Measurements from ENCODE around the gene CDC20B.

CDC20B gene, protein sequence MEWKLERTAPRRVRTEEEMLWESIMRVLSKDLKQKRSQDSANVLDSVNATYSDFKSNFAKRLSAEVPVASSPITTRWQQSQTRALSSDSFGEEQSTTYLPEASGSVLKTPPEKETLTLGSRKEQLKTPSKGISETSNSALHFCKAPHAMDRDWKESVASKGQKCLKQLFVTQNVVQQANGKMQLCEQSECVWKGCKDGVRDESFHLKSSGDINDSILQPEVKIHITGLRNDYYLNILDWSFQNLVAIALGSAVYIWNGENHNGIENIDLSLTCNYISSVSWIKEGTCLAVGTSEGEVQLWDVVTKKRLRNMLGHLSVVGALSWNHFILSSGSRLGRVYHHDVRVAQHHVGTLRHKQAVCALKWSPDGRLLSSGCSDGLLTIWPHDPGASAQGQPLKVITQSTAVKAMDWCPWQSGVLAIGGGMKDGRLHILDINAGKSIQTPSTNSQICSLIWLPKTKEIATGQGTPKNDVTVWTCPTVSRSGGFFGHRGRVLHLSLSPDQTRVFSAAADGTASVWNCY

DNA sequence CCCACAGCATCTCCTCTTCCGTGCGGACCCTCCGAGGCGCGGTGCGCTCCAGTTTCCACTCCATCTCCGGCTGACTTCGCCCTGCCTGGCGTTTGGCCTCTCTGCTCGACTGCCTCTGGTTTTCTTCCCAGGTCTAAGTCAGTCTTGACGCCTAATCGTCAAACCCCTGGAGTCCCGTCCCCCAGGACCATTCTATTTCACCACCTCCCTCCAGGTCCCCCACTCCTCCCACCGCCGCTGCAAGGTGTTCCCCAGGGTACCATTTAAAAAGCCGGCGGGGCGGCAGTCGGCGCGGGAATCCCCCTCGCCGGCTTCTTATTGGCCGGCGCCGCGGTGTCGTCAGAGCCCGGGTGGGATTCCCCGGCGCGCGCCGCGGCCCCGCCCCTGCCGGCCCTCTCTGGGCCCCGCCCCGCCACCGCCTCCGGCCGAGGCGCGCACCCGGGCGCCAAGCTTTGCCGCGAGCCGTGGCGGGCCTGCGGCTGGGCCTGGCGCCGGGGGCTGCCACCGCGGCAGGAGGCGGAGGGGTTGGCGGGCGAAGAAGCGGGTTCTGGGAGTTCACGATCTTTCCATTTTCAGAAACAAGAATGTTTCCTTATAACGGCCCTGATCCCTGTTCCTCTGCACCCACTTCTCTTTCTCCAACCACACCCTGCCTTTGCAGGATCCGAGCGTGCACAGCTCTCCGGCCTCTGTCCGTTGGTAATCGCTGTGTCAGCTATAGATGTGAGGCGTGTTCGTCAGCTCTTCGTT is at the start of gene CDC20B:
CDC20B (minus strand) TSS at position 241 of the 750 bp plus-strand sequence; CDS start at position 64, 177 bp downstream.
- H3K4me1 ChIP-seq (ENCODE audit: insufficient read depth, low read length): peaks cover 22% of the 10 kb centered on the region
- H3K36me3 ChIP-seq (ENCODE audit: insufficient read depth, low read length): no peaks in the 10 kb centered on the region
- peak within 1 kb of the TSS; percentile 77 for H2AFZ ChIP-seq (ENCODE audit: low read depth, low read length)
- H3K27me3 ChIP-seq (ENCODE audit: insufficient read depth, low read length): peaks cover 31% of the 10 kb centered on the region
- H3K9me3 ChIP-seq (ENCODE audit: low read length): no peaks in the 10 kb centered on the region
- peak within 1 kb of the TSS; percentile 64 for H3K4me3 ChIP-seq (ENCODE audit: low read length)

DNA sequence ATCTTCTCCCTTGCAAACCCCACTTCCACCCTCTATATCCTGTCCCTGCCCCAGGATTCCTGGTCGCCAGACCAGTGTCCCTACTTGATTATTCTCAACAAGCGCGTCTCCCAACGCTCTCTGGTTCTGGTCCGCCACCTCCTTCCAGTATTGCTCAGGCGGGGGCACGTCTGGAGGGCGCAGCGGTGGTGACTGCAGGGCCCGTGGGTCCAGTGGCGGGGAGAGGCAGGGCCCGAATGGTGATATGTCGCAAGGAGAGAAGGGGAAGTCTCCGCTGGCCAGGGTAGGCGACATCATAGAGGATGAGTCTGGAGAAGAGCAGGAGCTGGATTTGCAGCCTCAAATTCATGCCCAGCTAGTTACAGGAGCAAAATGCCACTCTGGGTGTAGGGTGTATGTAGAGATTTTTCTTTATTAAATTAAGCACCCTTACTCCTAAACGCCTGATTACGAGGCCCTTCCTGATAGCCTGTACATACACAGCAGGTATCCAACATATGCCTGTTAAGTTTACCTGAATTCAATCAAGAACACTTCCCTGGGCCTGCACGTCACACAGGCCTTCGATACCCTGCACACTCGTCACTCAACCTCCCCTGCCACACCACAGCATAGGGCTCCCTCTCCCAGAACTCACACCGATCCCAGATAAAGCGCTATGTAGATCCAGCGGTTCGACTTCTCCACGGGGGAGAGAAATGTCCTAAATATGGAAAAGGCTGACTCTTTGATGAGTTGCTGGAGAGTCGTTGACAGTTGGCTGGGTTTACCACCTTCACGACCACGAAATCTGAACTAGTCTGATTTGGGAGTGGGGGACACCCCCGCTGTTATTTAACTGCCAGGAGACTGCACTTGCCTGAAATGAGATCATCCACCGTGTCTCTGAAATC is 49.4 kb upstream of the CDC20B start:
- Histone ChIP-seq H3K27me3 (ENCODE audit: insufficient read depth, low read length) (peaks cover 87% of the 10 kb centered on the region), H3K36me3 (ENCODE audit: insufficient read depth, low read length) (no peaks in the 10 kb centered on the region), H3K9me3 (ENCODE audit: low read length) (peaks cover 9% of the 10 kb centered on the region), H3K4me3 (ENCODE audit: low read length) (no peak overlapping the region), H3K4me1 (ENCODE audit: insufficient read depth, low read length) (peaks cover 3% of the 10 kb centered on the region), H2AFZ (ENCODE audit: low read depth, low read length) (no peak overlapping the region)

DNA sequence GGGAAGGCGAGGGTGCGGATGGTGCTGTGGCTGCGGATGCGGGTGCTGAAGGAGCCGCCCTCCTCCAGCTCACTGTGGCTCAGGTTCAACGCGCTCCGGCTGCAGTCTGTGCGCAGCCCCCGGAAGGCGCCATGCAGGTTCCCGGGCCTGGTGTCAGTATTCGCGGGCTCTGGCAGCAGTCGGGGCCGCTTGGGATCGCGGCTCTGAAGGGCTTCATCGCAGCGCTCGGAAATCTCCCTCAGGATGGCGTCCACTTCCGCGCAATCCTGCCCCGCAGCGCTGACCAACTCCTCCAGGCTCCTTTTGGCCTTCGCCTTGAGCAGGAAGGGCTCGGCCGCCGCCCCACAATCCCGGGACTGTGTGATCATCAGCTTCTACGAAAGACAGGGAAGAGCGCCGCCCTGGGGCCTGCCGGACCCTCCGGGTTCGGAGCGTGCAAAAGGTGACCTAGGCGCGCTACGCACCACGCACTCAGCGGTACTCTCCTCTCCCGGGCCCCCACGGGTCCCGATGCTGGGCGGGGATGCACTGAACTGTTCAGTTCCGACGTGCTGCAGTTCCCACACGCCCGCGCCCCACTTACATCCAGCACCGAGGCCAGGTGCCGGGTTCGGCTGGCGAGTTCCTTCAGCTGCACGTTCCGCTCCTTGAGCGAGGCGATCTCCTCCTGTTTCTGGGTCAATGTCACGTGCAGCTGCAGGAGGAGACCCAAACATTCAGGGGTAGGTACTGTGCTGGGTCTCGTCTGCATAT is 47.6 kb upstream of the CDC20B start:
- peak overlapping the region; percentile 8 for H2AFZ ChIP-seq (ENCODE audit: low read depth, low read length)
- H3K4me1 ChIP-seq (ENCODE audit: insufficient read depth, low read length): peaks cover 2% of the 10 kb centered on the region
- H3K4me3 ChIP-seq (ENCODE audit: low read length): peak overlapping the region; percentile 25
- H3K9me3 ChIP-seq (ENCODE audit: low read length): peaks cover 9% of the 10 kb centered on the region
- peaks cover 70% of the 10 kb centered on the region for H3K27me3 ChIP-seq (ENCODE audit: insufficient read depth, low read length)
- H3K36me3 ChIP-seq (ENCODE audit: insufficient read depth, low read length): no peaks in the 10 kb centered on the region

DNA sequence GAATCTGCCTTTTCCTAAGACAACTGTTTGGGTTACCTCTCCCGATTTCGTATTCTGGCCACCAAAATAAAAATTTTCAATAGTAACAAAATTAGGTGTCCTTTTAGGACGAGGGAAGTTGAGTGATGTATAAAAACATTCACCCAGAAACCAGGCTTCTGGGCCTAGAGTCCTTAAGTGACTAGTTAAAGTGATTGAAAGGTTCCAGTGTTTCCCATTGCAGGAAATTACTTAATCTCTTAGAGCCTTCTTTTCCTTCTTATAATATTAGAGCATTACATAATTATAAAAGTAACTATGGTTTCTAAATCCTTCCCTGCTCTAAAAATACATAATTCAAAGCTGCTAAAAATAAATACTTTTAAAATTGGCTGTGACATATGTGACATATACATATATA is 46.8 kb upstream of the CDC20B start:
- H3K36me3 ChIP-seq (ENCODE audit: insufficient read depth, low read length): no peaks in the 10 kb centered on the region
- H2AFZ ChIP-seq (ENCODE audit: low read depth, low read length): no peak overlapping the region
- peaks cover 2% of the 10 kb centered on the region for H3K4me1 ChIP-seq (ENCODE audit: insufficient read depth, low read length)
- peaks cover 62% of the 10 kb centered on the region for H3K27me3 ChIP-seq (ENCODE audit: insufficient read depth, low read length)
- peaks cover 9% of the 10 kb centered on the region for H3K9me3 ChIP-seq (ENCODE audit: low read length)
- H3K4me3 ChIP-seq (ENCODE audit: low read length): no peak overlapping the region

DNA sequence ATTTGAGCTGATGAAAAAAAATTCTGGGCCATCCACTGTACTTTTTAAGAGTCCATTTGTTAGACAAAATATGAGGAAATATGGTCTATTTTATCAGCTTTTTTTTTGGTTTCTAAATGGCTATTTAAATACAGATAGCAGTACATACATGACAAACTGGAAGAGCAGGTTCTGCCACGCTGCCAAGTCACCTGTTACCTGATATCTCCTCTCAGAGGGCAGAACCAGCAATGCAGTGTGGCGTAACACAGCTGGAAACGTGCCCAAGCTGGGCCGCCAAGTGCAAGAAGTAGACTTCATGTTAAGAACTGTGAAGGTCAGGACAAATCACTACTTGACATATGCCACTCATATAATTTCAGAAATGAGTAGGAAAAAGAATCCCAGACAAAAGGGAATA is 46.0 kb upstream of the CDC20B start:
- Histone ChIP-seq H3K9me3 (ENCODE audit: low read length) (peaks cover 9% of the 10 kb centered on the region), H3K4me3 (ENCODE audit: low read length) (no peak overlapping the region), H3K27me3 (ENCODE audit: insufficient read depth, low read length) (peaks cover 61% of the 10 kb centered on the region), H2AFZ (ENCODE audit: low read depth, low read length) (no peak overlapping the region), H3K36me3 (ENCODE audit: insufficient read depth, low read length) (no peaks in the 10 kb centered on the region), H3K4me1 (ENCODE audit: insufficient read depth, low read length) (peaks cover 2% of the 10 kb centered on the region)

DNA sequence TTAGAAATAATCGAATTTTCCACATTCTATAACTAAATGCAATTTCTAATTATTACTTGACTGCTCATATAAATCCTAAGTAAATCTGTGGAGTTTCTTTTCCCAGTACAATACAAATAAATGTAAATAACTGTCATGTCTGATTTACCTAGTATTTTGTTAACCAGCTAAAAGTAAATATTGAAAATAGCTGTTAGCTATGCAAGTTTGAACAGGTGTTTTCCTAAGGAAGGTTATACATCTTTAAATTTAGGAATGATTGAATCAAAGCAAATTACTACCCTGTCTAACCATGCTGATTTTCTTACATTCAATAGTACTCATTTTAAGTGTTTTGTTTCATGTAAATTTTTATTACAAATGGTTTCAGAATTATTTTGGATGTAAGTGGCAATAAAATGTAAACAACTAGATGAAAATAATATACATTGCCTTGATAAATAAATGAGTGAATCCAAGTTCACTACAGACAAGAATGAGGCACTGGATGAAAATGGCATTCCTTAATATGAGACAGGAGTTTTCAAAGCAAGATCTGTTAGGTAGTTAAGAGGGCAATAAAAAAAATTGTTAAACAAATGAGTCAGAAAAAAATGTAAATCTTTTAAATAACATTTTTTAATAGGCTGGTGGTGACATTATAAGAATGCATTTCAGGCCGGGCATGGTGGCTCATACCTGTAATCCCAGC is 38.4 kb upstream of the CDC20B start:
- Histone ChIP-seq H3K27me3 (ENCODE audit: insufficient read depth, low read length) (peaks cover 16% of the 10 kb centered on the region), H3K36me3 (ENCODE audit: insufficient read depth, low read length) (no peaks in the 10 kb centered on the region), H3K4me1 (ENCODE audit: insufficient read depth, low read length) (no peaks in the 10 kb centered on the region), H3K4me3 (ENCODE audit: low read length) (no peak overlapping the region), H3K9me3 (ENCODE audit: low read length) (no peaks in the 10 kb centered on the region), H2AFZ (ENCODE audit: low read depth, low read length) (no peak overlapping the region)

DNA sequence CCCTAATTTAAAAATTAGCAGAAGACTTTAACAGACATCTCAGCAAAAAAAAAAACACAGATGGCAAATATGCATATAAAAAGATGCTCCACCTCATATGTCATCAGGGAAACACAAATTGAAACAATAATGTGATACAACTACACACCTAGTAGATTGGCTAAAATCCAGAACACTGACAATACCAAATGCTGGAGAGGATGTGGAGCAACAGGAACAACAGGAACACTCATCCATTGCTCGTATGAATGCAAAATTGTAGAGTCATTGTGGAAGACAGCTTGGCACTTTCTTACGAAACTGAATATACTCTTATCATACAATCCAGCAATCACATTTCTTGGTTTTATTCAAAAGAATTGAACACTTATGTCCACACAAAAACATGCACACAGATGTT is 32.0 kb upstream of the CDC20B start:
- H3K36me3 ChIP-seq (ENCODE audit: insufficient read depth, low read length): no peaks in the 10 kb centered on the region
- no peak overlapping the region for H3K4me3 ChIP-seq (ENCODE audit: low read length)
- peaks cover 5% of the 10 kb centered on the region for H3K27me3 ChIP-seq (ENCODE audit: insufficient read depth, low read length)
- H3K9me3 ChIP-seq (ENCODE audit: low read length): no peaks in the 10 kb centered on the region
- no peaks in the 10 kb centered on the region for H3K4me1 ChIP-seq (ENCODE audit: insufficient read depth, low read length)
- H2AFZ ChIP-seq (ENCODE audit: low read depth, low read length): no peak overlapping the region

DNA sequence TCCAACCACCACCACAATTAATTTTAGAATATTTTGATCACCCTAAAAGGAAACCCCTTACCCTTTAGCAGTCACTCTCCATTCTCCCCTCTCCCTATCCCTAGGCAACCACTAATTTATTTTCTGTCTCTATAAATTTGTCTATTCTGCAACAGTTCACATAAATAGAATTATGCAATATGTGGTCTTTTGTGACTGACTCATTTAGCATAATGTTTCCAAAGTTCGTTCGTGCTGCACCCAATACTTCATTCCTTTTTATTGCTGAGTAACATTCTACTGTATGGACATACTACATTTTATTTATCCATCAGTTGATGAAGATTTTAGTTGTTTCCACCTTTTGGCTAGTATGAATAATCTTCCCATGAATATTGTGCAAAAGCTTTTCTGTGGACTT is 18.2 kb upstream of the CDC20B start:
- Histone ChIP-seq H3K4me3 (ENCODE audit: low read length) (no peak overlapping the region), H3K4me1 (ENCODE audit: insufficient read depth, low read length) (no peaks in the 10 kb centered on the region), H2AFZ (ENCODE audit: low read depth, low read length) (no peak overlapping the region), H3K27me3 (ENCODE audit: insufficient read depth, low read length) (peaks cover 30% of the 10 kb centered on the region), H3K9me3 (ENCODE audit: low read length) (no peaks in the 10 kb centered on the region), H3K36me3 (ENCODE audit: insufficient read depth, low read length) (no peaks in the 10 kb centered on the region)

DNA sequence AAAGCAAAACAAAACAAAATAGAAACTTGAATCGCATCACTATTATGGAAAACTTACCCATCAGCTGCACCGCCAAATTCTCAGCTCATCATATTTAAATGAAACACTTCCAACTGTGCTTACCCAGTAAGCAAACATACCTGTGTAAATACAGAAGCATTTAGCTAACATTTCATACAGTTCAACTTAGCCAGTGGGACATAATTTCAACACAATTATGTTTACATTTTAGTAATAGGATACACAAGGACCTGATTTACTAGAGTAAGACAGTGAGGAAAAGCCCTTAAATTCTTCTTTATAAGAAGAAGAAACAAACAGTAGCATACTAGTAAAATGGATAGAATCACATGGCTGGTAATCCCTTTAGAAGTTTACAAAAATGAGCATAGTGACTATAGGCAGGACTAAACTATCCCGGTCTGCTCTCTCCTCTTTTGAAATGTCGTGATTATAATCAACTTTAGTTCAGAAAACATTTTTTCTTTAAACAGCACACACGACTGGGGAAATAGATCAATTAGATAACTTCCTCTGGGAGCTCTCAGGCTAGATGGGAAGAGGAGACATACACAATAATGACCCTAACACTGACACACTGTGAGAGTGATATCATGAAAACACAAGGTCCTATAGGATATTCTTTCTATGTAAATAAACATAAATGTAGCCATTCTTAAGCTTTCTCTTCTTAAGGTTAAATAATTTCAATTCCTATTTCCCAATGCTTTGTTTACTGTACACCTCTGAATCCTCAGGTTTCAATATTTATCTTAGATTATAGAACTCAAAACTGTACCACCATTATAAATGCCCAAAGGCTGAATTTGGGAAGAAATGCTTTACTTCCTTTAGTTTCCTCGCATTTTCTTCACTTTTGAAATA is 15.9 kb upstream of the CDC20B start:
- Histone ChIP-seq H3K4me1 (ENCODE audit: insufficient read depth, low read length) (no peaks in the 10 kb centered on the region), H3K4me3 (ENCODE audit: low read length) (no peak overlapping the region), H3K36me3 (ENCODE audit: insufficient read depth, low read length) (no peaks in the 10 kb centered on the region), H2AFZ (ENCODE audit: low read depth, low read length) (no peak overlapping the region), H3K9me3 (ENCODE audit: low read length) (no peaks in the 10 kb centered on the region), H3K27me3 (ENCODE audit: insufficient read depth, low read length) (peaks cover 30% of the 10 kb centered on the region)

DNA sequence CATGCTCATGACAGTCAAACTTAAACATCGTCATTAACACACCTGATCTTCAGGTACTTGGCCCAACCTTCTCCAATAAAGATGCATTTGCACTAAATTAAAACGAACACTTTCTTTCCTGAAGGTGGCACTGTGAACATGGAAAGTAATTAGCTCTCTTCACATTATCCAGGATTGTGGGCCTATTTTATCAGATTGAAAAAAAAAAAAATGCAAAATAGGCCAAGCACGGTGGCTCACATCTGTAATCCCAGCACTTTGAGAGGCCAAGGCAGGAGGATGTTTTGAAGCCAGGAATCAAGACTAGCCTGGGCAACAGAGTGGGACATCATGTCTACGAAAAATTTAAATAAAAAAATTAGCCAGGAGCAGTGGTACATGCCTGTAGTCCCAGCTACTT is 14.4 kb upstream of the CDC20B start:
- Histone ChIP-seq H3K36me3 (ENCODE audit: insufficient read depth, low read length) (no peaks in the 10 kb centered on the region), H3K4me3 (ENCODE audit: low read length) (no peak overlapping the region), H3K9me3 (ENCODE audit: low read length) (no peaks in the 10 kb centered on the region), H3K27me3 (ENCODE audit: insufficient read depth, low read length) (peaks cover 27% of the 10 kb centered on the region), H3K4me1 (ENCODE audit: insufficient read depth, low read length) (no peaks in the 10 kb centered on the region), H2AFZ (ENCODE audit: low read depth, low read length) (no peak overlapping the region)

DNA sequence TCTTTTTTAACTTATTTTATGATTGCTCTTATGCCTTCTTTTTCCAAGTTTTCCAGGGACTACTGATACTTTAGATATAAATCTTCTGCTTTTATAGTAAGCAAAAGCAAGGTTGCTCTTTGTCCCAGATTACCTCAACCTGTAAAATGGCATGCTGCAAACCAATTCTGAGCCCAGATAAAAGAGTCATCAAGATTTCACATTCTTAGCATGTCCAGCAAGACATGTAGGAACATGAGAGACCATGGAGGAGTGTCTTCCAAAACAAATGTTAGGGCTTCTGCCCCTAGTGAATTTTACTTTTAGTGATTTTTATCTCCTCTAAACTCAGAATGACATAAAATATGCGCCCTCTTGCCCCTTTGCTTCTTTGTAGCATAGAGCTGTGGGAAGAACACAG is 7.0 kb upstream of the CDC20B start:
- Histone ChIP-seq H3K4me1 (ENCODE audit: insufficient read depth, low read length) (peaks cover 11% of the 10 kb centered on the region), H2AFZ (ENCODE audit: low read depth, low read length) (no peak overlapping the region), H3K4me3 (ENCODE audit: low read length) (no peak overlapping the region), H3K9me3 (ENCODE audit: low read length) (no peaks in the 10 kb centered on the region), H3K36me3 (ENCODE audit: insufficient read depth, low read length) (no peaks in the 10 kb centered on the region), H3K27me3 (ENCODE audit: insufficient read depth, low read length) (peaks cover 42% of the 10 kb centered on the region)
